ENCODE measurements around the gene CNTN6. TPM values are rescaled to one million over a fixed set of nuclear protein-coding genes. Genes with fewer than 3 reads are reported as not detected.

Gene CNTN6
- total RNA-seq, 1 donor from 2014 or later = not detected

DNA sequence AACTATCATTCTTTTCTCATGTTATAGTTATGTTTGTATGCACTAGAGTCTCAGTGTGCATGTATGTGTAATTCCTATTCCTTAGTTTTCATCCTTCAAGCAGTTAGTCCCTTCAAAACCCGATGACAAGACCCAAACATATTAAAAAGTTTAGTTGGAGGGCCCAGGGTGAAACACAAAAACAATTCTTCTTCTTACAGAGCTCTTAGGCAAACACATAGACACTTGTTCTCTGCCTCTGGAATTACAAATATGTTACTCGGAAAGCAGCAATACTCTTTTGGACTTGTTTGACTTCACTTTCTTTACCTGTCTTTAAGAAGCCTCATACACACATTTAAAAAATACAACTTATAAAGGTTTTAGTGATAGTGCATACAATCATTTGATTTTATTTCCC, 763 bp upstream of the CNTN6 start:
- no peak for FAIRE-seq
- H3K27me3 ChIP-seq (ENCODE audit: control insufficient read depth, insufficient read depth, low read length) = no peaks in the 10 kb centered on the region

GRCh38 chr3:1093217-1093616, 393 bp downstream of the CNTN6 start:
- no peaks in the 10 kb centered on the region for H3K36me3 ChIP-seq (ENCODE audit: control insufficient read depth, insufficient read depth, low read length)
- no peak for TF ChIP-seq CTCF (IDR thresholded peaks at IDR 0.05; ENCODE audit: insufficient read depth, low read length, severe bottlenecking)
- DNase-seq (ENCODE audit: low read depth) = no peak
- no peak overlapping the region for H3K4me3 ChIP-seq (ENCODE audit: low read depth, low read length)
- H3K27me3 ChIP-seq (ENCODE audit: control insufficient read depth, insufficient read depth, low read length) = no peaks in the 10 kb centered on the region
- FAIRE-seq = no peak

More for the DNA sequence above, 763 bp upstream of the CNTN6 start:
- Histone ChIP-seq H3K4me3 (ENCODE audit: low read depth, low read length) (no peak overlapping the region), H3K36me3 (ENCODE audit: control insufficient read depth, insufficient read depth, low read length) (no peaks in the 10 kb centered on the region)
- no peak for DNase-seq (ENCODE audit: low read depth)
- TF ChIP-seq CTCF (IDR thresholded peaks at IDR 0.05; ENCODE audit: insufficient read depth, low read length, severe bottlenecking) = no peak

DNA sequence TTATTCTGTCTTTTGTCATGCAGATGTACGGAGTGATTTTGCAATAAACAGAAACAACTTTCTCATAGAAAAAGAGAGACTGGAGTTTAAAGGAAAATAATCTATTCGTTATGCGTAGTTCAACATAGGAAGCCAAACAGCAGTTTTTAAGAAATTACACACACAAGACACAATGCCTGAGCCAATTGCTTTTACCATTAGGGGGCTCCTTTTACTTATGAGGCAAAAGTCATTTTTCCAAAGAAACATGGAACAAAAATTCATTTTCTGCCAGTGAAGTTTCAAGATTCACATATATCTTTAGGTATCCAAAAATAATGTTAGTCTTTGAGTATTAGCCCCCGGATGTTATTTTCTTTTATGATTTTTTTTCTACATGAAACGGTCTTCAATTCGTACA, 10.7 kb downstream of the CNTN6 start:
- H3K36me3 ChIP-seq (ENCODE audit: control insufficient read depth, insufficient read depth, low read length) = no peaks in the 10 kb centered on the region
- no peak for TF ChIP-seq CTCF (IDR thresholded peaks at IDR 0.05; ENCODE audit: insufficient read depth, low read length, severe bottlenecking)
- DNase-seq (ENCODE audit: low read depth) = no peak
- no peak for FAIRE-seq
- no peak overlapping the region for H3K4me3 ChIP-seq (ENCODE audit: low read depth, low read length)
- no peaks in the 10 kb centered on the region for H3K27me3 ChIP-seq (ENCODE audit: control insufficient read depth, insufficient read depth, low read length)

DNA sequence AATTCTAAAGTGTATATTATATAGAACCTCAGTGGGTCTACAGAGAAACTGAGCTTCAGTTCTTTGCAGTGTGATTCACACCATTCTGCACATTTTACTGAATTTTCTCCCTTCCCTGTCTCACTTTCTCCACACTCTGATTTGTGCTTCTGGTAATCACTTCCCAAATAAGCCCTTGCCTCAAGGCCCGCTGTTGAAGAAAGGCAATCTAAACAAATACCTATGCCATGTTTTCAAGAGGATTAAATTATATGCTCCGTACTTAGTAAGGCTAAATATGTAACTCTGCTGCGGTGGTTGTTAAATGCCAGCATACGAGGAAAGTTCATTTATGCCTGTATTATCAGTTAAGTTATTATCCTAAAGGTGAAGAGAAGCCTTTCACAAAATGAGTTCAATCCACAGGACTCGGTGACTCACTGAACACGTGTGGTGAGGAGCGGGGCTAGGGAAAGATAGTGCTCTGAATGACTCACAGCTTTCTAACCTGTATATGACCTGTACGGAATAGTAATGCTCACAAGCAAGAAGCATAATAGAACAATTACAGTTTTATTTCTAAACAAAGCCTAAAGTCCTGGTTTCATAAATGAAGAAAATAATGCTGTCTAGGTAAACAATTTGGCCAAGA, 25.1 kb downstream of the CNTN6 start:
- FAIRE-seq (no peak), DNase-seq (ENCODE audit: low read depth) (peak; percentile 65)
- TF ChIP-seq CTCF (IDR thresholded peaks at IDR 0.05; ENCODE audit: insufficient read depth, low read length, severe bottlenecking) = no peak
- H3K4me3 ChIP-seq (ENCODE audit: low read depth, low read length) = no peak overlapping the region
- no peaks in the 10 kb centered on the region for H3K36me3 ChIP-seq (ENCODE audit: control insufficient read depth, insufficient read depth, low read length)
- no peaks in the 10 kb centered on the region for H3K27me3 ChIP-seq (ENCODE audit: control insufficient read depth, insufficient read depth, low read length)

DNA sequence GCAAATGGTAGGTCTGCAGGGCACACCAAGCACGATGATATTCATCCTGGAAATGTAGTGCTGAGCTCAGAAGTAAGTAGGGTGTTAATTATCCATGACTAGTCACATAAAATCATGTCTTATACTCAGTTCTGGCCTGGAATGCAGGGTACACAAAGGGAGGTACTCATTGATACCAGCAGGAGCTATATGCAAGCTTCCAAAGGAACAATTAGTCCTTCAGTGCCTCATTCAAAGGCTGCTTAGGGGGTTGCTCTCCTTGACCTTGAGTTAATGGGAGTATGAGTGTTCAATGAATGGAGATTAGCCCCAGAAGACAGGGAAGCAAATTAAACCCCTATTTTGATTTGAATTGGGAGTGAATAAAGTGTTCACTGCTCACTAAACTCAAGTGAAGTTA, 38.3 kb downstream of the CNTN6 start:
- no peak overlapping the region for H3K4me3 ChIP-seq (ENCODE audit: low read depth, low read length)
- no peaks in the 10 kb centered on the region for H3K27me3 ChIP-seq (ENCODE audit: control insufficient read depth, insufficient read depth, low read length)
- H3K36me3 ChIP-seq (ENCODE audit: control insufficient read depth, insufficient read depth, low read length) = no peaks in the 10 kb centered on the region
- DNase-seq (ENCODE audit: low read depth) = no peak
- TF ChIP-seq CTCF (IDR thresholded peaks at IDR 0.05; ENCODE audit: insufficient read depth, low read length, severe bottlenecking) = no peak
- FAIRE-seq = no peak

DNA sequence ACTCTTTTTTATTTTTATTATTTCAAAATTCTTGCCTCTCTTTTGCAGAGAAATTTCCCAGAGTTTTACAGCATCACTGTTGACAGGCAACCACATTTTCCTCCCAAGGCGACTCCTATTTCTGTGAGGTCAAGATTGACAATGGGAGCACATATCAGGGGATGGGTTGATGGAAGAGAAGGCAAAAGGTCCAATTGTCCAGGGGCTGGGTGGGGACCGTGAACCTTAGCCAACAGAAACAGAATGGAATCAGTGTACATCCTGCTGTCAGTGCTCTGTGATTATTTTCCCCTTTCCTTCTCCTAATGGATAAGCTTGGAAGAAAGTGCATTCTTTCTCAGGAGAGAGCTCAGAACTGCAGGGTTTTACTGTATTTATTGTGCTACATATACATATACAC, 42.4 kb downstream of the CNTN6 start:
- Histone ChIP-seq H3K27me3 (ENCODE audit: control insufficient read depth, insufficient read depth, low read length) (no peaks in the 10 kb centered on the region), H3K4me3 (ENCODE audit: low read depth, low read length) (no peak overlapping the region), H3K36me3 (ENCODE audit: control insufficient read depth, insufficient read depth, low read length) (no peaks in the 10 kb centered on the region)
- FAIRE-seq (no peak), DNase-seq (ENCODE audit: low read depth) (no peak)
- no peak for TF ChIP-seq CTCF (IDR thresholded peaks at IDR 0.05; ENCODE audit: insufficient read depth, low read length, severe bottlenecking)
